CD4-positive, alpha-beta T cell treated with Interleukin-4 for 4 hours (primary cell): ENCODE data around the gene TM7SF3.

ENCODE experiments used
- DNase-seq: peaks from one replicate; pipeline ENCODE4 v3.0.0-alpha.2; 2020

TM7SF3 gene

DNA sequence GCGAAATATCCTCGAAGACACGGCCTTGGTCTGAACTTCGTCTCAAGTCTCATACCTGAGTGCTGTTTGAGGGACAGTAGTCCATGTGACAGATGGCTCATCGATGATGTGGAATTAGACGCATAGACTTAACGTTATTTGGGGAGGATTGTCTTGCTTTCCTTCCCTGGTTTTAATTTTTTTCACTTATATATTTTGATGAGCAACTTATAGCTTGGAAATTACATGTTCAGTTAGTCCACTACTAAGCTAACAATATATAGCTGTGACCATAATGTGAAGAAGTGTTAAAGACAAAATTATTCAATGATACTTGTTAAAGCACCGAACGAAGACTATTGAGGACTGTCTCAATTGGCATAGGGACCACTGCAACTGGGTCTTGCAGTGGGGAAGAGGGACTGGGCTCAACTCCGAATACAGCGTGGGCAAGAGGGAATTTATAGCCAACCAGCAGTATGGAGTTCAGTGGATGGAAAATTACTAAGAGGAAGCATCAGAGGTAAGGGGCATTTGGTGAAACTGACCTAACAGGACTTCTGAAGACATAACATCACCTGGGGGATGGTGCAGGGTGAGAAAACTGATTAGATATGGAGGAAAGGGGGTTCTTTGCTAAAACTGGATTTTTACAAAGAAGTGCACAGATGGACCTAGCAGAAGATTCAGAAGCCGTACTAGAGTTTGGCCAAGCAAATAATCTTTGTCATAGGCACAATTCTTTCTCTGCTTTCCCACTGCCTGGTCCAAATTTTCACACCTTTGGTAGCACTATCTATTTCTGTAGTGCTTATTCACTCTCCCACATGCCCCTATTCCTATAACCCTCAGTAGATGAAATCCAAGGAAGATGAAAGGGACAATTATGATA, 910 bp upstream of the TM7SF3 start:
- no peak for DNase-seq

DNA sequence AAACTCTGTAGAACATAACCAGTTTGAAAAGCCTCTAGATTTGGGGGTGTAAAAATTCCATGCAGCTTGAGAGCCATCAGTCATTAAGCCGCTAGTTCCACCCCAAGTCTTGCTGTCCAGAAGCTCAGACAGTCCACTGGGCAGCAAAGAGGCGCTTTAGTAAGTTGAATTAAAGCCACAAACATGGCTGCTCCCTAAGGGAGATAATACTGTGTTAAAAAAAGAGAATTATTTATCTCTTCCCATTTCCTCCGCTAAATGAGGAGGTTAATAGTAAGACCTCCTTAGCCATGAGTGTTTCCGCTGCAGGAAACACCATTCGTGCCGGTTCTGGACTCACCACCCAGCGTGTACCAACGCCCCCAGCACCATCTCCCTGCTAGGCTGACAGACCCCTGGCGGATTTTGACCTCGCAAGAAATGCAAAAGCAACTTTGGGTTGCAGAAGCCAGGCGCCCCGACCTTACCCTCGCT, 536 bp downstream of the TM7SF3 start:
- DNase-seq = no peak

DNA sequence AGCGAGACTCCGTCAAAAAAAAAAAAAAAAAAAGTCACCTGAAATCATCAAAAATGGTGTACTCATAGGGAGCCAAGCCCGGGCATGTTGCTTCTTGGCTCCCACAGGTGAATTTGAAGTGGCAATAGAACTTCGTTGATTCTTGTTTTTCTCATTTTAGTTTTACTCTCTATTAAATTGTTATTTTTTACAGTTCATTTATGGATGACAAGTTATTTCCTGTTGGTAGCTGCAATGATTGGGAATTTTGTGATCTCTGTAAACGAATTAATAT, 1.3 kb downstream of the TM7SF3 start:
- DNase-seq = no peak

DNA sequence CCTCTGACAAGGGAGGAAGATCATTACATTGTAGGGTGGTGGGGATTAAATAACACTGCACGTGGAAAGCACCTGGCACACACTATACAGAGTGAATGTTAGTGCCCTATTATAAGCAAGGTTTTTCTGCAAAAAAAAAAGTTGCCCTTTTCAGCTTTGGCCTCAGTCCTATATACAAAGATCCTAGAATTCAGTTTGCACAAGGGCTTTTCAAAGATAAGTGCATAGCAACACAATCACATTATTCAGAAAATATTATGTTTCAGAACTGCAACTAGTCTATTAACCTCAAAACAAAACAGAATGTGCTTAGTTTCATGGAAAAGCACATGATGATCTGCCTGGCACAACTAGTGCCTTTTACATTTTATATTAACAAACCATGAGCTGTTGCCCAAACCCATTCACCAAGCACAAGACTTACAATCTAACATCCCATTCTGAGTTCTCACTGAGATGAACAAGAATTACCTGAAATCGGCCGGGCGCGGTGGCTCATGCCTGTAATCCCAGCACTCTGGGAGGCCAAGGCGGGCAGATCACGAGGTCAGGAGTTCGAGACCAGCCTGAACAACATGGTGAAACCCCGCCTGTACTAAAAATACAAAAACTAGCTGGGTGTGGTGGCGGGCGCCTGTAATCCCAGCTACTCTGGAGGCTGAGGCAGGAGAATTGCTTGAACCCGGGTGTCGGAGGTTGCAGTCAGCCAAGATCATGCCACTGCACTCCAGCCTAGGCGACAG, 1.8 kb downstream of the TM7SF3 start:
- no peak for DNase-seq

DNA sequence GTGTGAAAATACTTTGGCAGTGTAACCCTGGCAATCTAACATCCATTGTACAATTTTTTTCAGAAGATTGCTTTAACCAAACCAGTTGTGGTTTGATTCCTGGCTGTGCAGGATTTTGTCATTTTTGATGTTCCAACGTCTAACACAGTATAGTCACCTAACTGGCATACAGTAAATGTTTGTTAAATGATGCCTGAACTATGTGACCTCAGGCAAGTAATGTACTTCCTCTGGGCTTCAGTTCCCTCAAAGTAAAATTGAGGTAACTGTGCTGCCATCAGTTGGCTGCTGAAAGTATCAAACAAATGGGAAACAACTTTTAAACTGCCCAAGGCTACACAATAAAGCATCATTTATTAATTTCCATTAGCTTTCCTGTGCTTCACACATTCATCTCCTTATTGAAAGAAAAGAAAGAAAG, 4.3 kb downstream of the TM7SF3 start:
- DNase-seq = peak; percentile 28

DNA sequence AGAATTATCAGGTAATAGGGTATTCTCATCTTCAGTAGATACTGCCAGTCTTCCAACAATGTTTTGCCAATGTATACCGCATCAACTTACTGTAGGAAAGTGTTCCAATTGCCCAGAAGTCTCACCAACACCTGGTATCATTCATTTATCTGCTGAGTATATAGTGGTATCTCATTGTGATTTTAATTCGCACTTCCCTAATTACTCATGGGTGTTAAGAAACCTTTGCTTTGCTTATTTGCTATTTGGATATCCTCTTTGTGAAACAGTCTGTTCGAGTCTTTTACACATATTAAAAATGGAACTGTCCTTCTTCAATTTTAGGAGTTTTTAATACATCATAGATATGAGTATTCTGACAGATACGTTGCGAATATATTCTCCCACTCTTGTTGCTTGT, 6.1 kb downstream of the TM7SF3 start:
- no peak for DNase-seq

DNA sequence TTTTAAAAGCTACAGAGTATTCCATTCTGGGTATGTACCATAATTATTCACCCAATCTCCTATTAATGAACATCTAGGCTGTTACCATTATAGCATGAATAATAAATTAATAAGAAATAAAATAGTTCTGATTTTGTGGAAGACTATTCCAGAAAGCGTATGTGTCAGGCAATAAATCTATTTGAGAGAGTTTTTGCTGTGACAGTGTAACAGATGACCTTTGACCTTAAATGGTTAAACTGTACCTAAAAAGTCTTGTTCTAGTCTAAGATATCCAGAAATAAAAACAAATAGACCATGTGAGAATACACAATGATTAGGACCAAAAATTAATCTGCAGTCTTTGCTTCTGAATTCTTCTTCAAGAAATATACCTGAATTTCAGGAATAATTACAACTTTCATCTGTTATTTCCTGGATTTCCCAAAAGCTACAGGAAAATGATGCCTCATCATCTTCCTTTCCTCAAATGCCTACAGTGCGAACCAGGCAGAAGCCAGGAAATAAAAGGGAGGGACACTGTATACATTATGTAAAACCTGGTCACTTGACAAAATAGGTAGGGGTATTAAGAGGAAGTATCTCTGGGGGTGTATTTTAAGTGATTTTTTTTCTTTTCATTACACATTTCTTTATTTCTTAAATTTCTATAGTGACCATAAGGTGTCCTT, 7.3 kb downstream of the TM7SF3 start:
- no peak for DNase-seq

DNA sequence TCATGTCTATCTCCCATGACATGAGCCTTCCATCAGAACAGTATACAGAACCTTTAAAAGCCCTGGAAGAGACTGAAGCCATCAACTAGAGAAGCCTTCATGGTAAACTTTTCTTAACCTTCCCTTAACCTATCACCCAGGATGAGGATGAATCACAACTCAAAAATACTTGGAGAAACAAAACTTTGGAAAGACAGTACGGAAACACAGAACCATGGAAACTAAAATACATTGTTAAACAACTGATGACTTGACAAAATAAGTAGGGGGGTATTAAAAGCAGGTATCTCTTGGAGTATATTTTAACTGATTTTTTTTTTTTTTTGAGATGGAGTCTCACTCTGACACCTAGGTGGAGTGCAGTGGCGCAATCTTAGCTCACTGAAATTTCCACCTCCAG, 8.7 kb downstream of the TM7SF3 start:
- DNase-seq = no peak

DNA sequence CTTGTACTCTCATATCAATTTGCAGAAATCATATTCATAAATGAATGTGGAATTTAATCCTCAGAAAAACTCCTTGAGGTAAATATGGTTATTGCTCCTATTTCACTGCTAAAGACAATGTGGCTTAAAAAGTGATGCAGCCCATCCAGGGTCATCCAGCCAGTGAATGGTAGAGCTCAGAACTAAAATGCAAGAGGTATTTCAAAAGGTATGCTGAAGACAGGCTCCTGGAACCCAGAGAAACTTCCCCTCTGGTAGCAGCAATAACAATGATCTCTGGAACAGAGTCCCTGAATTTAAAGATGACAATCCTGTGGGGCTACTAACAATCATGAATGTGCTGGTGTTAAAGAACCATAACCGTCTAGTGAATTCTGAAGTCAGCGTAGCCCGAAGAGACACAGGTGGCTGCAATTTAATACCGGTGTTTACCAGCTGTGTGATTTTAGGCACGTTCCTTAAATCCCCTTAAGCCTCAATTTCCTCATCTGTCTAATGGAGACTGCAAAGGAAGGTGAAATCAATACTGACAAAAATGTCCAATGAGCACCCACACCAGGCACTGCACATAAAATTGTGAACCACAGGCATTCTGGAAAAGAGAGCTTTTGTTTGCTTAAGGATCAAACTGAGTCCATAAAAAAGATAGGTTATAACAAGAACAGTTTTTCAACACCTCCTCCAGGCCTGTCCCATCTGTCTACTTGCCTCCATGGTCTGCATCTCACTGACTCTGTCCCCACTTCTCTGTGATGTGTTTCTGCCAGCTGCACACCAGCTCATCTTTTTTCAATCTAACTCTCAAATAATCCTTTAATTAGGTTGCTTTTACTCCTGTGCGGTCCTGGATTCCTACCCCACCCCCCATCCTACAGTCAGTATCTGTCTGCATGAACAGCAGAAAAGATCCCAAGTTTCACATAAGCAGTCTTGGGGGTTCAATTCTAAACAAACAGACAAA, 10.5 kb downstream of the TM7SF3 start:
- no peak for DNase-seq

DNA sequence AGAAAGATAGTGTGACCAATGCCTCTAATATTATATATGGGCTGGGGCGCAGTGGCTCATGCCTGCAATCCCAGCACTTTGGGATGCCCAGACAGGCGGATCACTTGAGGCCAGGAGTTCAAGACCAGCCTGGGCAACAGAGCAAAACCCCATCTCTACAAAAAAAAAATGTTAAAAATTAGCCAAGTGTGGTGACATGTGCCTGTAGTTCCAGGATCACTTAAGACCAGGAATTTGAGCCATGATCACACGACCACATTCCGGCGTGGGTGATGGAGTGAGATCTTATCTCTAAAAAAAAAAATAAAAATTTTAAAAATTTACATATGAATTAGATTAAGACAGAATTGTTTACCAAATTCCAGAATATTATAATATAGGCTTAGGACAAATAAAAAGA, 12.0 kb downstream of the TM7SF3 start:
- DNase-seq = no peak

DNA sequence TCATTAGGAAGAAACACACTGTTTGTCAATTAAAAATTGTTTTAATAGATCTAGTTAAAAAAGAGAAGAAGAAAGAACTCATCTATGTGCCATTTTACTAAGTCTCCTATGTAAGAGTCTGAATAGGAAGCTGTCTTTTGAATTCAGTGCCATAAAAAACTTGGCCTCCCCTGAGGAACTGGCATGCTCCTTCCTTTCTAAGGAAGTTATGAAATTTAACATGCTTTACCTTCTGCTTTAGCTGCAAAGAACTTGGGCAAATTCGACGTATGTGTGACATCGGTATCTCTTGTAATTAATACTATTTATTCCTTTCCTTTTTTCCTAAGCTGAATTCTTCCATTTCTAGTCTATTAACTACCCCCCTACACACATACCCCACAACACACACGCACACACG, 12.5 kb downstream of the TM7SF3 start:
- no peak for DNase-seq

DNA sequence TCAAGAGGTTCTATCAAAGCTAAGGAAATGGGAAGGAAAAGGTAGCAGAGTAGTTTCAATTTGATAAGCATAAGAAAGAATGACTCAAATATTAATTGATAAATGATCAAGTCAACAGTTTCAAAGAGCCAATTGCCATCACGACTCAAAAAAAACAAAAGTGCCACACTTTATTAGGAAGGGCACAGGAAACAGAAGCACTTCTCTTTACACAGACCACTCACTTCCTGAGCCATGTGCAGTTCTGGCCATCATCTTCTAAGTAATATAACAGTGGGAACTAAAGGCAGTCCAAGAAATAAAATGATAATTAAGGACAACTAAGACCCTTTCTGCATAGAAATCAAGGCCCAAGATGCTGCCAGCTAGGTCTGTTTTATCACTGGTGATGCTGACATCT, 13.2 kb downstream of the TM7SF3 start:
- DNase-seq = no peak

DNA sequence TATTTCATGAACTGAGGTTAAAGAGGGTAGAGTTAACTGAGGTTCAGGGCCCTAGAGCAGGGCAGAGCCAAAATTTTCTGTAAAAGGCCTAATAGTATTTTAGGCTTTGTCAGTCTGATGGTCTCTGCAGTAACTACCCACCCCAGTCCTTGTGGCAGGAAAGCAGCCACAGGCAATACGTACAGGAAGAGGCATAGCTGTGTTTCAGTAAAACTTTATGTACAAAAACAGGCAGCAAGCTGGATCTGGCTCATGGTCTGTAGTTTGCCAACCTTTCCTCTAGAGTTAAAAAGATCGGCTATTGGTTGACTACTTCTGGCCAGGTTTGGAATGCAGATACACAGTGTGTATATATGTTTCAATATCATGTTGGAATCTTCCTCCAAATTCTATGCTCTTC, 17.2 kb downstream of the TM7SF3 start:
- no peak for DNase-seq

DNA sequence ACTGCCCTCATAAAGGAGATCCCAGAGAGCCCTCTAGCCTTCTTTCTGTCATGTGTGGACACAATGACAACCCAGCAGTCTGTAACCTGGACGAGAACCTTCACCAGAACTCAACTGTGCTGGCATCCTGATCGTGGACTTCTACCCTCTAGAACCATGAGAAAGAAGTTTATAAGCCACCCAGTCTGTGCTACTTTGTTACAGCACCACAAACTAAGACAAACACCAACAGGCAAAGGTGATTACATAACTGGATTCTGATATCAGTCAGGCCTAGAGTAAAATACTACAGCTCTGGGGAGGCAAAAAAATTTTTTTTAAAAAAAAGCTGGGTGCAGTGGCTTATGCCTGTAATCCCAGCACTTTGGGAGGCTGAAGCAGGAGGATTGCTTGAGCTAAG, 18.5 kb downstream of the TM7SF3 start:
- DNase-seq = no peak

DNA sequence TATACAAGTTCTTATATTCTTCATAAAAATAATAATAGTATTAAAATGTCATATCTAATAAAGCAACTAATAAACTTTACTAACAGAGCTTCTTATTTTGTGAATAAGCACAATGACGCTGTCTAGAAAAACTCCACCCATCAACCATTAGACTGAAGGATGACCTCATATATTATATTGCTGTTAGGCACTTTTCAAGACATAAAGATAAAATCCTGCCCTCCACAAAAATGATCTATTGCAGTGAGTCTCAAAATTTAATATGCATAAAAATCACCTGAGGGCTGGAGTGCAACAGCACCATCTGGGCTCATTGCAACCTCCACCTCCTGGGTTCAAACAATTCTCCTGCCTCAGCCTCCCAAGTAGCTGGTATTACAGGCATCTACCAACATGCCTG, 20.1 kb downstream of the TM7SF3 start:
- DNase-seq = no peak

DNA sequence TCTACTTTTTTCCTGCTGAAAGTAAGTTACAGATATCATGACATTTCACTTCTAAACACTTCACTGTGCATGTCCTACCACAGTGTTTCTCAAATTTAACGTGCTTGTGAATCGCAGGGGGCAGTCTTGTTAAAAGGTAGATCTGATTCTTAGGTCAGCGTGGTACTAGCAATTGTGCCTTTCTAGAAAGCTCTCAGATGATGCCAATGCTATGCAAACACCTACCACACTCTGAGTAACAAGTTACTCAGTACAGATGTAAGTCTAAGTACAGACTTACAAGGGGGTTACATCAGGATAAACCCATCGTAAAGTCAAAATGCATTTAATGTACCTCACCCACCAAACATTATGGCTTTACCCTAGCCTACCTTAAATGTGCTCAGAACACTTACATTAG, 22.4 kb downstream of the TM7SF3 start:
- no peak for DNase-seq

DNA sequence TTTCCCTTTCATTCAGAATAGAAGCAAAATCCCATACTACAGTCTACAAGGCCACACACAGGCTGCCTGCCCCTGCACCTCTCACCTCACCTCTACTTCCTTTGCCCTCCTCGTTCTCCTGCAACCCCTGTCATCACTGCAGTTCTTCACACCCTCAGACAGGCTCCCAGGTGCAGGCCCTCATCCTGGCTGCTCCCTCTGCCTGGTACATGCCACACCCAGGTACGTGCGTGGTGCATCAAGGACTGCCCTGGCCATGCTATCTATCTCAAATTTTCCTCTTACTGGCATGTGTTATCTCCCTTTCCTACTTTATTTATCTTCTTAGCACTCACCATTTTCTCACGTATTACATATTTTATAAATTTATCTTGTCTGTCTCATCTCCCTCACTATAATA, 24.3 kb downstream of the TM7SF3 start:
- no peak for DNase-seq

DNA sequence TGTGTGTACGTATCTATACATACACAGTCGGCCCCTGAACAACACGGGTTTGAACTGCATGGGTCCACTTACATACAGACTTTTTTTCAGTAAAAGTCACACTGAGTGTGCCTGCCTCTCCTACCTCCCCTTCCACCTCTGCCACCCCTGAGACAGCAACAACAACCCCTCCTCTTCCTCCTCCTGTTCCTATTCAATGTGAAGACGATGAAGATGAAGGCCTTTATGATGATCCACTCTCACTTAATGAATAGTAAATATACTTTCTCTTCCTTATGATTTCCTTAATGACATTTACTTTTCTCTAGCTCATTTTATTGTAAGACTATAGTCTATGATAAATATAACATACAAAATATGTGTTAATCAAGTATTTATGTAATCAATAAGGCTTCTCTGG, 25.5 kb downstream of the TM7SF3 start:
- DNase-seq = no peak

DNA sequence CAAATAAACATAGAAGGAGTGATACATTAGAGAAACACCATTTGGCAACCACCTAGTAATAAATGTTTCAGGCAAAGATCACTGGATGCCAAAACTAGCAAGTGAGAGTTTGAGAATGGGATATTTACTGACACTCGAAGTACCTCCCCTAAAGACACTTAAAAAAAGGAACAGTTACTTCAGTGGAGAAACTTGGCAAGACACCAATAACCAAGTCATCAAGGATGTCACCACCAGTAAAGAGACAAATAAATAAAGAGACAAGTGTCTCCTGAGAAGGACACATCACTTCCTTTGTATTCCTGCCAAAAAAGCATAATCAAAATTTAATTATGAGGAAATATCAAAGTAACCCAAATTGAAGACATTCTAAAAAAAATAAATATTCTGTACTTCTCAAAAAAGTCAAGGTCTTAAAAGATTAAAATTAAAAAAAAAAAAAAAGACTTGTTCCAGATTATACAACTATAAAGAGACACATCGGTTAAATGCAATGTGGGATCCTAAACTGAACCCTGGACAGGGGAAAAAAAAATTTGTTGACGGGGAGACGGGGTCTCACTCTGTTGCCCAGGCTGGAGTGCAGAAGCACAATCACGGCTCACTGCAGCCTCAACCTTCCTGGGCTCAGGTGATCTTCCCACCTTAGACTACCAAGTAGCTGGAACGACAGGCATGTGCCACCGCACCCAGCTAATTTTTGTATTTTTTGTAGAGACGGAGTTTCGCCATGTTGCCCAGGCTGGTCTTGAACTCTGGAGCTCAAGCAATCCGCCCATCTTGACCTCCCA, 26.4 kb downstream of the TM7SF3 start:
- DNase-seq = no peak

DNA sequence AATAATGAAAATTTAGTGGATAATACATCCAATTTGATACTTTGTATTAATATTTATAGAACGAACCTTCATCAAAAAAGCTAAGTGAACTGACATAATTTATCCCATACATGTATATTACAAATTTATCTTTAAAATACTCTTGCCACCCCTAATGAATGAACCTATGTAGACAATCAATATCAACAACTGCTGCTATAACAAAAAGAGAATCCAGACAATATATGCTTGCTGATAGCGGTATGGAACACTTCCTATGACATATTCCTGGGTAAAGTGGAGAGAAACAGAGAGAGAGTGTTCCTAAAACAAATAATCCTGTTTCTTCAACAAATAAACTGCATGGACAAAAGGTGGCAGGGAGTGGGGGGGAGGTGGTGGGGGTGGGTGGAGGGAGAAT, 31.3 kb downstream of the TM7SF3 start:
- DNase-seq = no peak

DNA sequence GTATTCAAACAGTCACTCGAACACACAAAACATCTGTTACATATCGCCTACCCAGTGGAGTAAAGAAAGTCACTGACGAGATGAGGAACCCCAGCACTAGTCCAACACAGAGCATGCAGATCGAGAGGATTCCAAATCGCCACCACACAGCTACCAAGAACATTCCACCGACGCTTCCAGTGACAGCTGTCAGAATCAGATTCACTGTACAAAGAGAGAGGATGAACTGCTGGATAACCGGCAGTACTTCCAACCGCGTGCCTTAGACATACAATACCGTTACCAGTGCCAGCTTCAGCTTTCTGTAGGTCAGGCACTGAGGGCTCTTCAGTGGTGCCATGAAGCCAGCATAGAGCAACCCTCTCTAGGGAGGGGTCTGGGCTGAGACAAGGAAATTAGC, 34.5 kb downstream of the TM7SF3 start:
- no peak for DNase-seq

DNA sequence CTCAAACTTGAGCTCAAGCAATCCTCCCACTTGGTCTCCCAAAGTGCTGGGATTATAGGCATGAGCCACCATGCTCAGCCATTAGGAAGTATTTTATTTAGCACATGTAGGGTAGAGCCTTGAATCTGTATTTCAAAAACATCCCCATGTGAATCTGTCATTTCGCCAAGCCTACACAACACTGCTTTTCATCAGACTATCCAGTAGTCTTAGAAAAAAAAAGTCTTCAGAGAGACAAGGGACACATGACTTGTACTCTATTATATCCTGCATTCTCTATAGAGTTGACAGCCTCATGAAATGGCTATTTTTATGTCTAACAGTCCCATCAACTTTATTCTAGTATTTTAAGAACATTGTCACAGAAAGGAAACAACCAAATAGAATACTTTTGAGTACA, 35.4 kb downstream of the TM7SF3 start:
- no peak for DNase-seq
